ENCODE data around the gene DNMBP. TPM values are rescaled to one million over a fixed set of nuclear protein-coding genes. Genes with fewer than 3 reads are reported as not detected.

The DNMBP gene
- total and polyA plus RNA-seq, 2 of the 8 experiments (the other 6 are each of a cell fraction or from before 2014, with no cell fraction given) = 19.1 to 26.4 TPM

DNA sequence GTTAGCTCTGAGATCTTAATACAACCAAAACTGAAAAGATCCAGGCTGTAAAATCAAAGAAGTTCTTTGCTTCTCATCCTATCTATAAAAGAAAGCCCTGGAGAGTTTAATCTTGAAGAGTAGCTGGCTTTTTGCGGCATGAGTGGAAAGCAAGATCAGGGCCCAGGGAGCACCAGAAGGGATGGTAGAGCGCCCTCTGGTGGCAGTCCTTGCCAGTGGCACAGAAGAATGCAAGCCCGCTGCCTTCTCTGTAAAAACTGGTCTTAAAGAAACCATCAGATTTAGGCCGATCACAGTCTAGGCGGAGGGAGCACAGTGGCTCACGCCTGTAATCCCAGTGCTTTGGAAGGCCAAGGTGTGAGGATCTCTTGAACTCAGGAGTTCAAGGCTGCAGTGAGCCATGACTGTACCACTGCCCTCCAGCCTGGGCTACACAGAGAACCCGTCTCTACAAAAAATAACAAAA is 36.3 kb upstream of the DNMBP start:
- CTCF ChIA-PET (ENCODE audit: partially characterized antibody) = interaction anchor here (0.8 to 6.3 kb wide), 52 partner anchors 8 to 217 kb away, joined by 3 to 43 read pairs (median 6); partner anchors contain the start of genes CPN1 and DNMBP
- DNase-seq (ENCODE audit: low read depth in 1 of 2, low spot score in 2 of 2) (peak; percentile 79 to 96), FAIRE-seq (peak; percentile 70)
- no peak overlapping the region for H2AK5ac ChIP-seq (ENCODE audit: low read depth, low read length)
- H3K23me2 ChIP-seq (ENCODE audit: low read depth, low read length) = no peaks in the 10 kb centered on the region
- no peak overlapping the region for H3K4me2 ChIP-seq (ENCODE audit: insufficient read depth in 1 of 2, low read depth in 2 of 2, low read length in 2 of 2)
- H3K14ac ChIP-seq (ENCODE audit: insufficient read length) = no peak overlapping the region
- no peaks in the 10 kb centered on the region for H3K79me2 ChIP-seq (ENCODE audit: control insufficient read depth in 1 of 2, insufficient read depth in 2 of 2, low read length in 2 of 2)
- H2BK15ac ChIP-seq (ENCODE audit: low read length) = no peak overlapping the region
- H4K20me1 ChIP-seq (replicated peaks in 1 of 2; ENCODE audit: control insufficient read depth in 1 of 2, insufficient read depth in 2 of 2, low read length in 2 of 2) = no peaks in the 10 kb centered on the region
- WGBS, 2 experiments (ENCODE audit: extremely low coverage in 1 of 2, insufficient coverage in 1 of 2, insufficient read length in 1 of 2, insufficient replicate concordance in 2 of 2, low coverage in 1 of 2, low lambda C conversion rate in 2 of 2, missing lambda C conversion rate in 1 of 2) = 44% methylated on average over 7 of the region's 7 CpGs; no CpG with 5 or more reads in 1 of the 2 experiments
- H3K4me3 ChIP-seq (ENCODE audit: extremely low read depth in 1 of 4, insufficient read depth in 2 of 4, low read depth in 3 of 4, low read length in 4 of 4) = no peak overlapping the region
- no peak overlapping the region for H3K27ac ChIP-seq (ENCODE audit: low read depth, low read length)
- H2BK5ac ChIP-seq (ENCODE audit: low read depth, low read length) = no peak overlapping the region
- H3K18ac ChIP-seq (ENCODE audit: extremely low read depth, low read length) = no peak overlapping the region
- no peaks in the 10 kb centered on the region for H3K36me3 ChIP-seq (ENCODE audit: control insufficient read depth in 2 of 4, insufficient read depth in 4 of 4, low read length in 3 of 4)
- no peak overlapping the region for H4K91ac ChIP-seq (replicated peaks; ENCODE audit: insufficient read length, low read length)
- no peaks in the 10 kb centered on the region for H3K79me1 ChIP-seq (ENCODE audit: low read depth, low read length)
- H3K4me1 ChIP-seq (replicated peaks in 1 of 4; ENCODE audit: control insufficient read depth in 3 of 4, insufficient read depth in 4 of 4, low read length in 3 of 4) = peaks cover 0 to 3% (median under 1%) of the 10 kb centered on the region in 4 experiments; a peak in 1 of 7 replicates
- H2AFZ ChIP-seq (ENCODE audit: low read length) = peak overlapping the region; percentile 88; the same call in 1 of the 2 replicates
- POLR2A ChIA-PET (ENCODE audit: partially characterized antibody) = interaction anchor here (0.7 to 2.0 kb wide), 4 partner anchors 123 to 142 kb away, joined by 3 to 19 read pairs (median 4); no protein-coding TSS in a partner anchor
- no peak overlapping the region for H3K9ac ChIP-seq (replicated peaks in 1 of 4; ENCODE audit: extremely low read depth in 1 of 4, low read depth in 3 of 4, low read length in 3 of 4)
- H2BK120ac ChIP-seq (replicated peaks; ENCODE audit: low read depth, low read length) = no peak overlapping the region
- no peak overlapping the region for H3K56ac ChIP-seq (replicated peaks; ENCODE audit: insufficient read length, low read depth, low read length)
- H2BK12ac ChIP-seq (ENCODE audit: low read depth, low read length) = no peak overlapping the region; the same call in 1 of the 2 replicates
- H3K23ac ChIP-seq (ENCODE audit: insufficient read length) = no peak overlapping the region
- no peak overlapping the region for H4K8ac ChIP-seq (ENCODE audit: extremely low read depth, insufficient read depth, low read length)
- 0 out of 2 replicates have a peak, but pooled peaks have one; percentile 35 for TF ChIP-seq YY1 (IDR thresholded peaks at IDR 0.05; ENCODE audit: low read depth, low read length)
- TF ChIP-seq, protein P1, sequence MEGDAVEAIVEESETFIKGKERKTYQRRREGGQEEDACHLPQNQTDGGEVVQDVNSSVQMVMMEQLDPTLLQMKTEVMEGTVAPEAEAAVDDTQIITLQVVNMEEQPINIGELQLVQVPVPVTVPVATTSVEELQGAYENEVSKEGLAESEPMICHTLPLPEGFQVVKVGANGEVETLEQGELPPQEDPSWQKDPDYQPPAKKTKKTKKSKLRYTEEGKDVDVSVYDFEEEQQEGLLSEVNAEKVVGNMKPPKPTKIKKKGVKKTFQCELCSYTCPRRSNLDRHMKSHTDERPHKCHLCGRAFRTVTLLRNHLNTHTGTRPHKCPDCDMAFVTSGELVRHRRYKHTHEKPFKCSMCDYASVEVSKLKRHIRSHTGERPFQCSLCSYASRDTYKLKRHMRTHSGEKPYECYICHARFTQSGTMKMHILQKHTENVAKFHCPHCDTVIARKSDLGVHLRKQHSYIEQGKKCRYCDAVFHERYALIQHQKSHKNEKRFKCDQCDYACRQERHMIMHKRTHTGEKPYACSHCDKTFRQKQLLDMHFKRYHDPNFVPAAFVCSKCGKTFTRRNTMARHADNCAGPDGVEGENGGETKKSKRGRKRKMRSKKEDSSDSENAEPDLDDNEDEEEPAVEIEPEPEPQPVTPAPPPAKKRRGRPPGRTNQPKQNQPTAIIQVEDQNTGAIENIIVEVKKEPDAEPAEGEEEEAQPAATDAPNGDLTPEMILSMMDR (IDR thresholded peaks at IDR 0.05; ENCODE audit: control extremely low read depth in 1 of 3, insufficient read depth in 1 of 3, low read depth in 1 of 3, low read length in 3 of 3) = peak; percentile 88 to 94 (median 89)
- peak; percentile 84 to 90 for TF ChIP-seq RAD21 (IDR thresholded peaks at IDR 0.05 in 1 of 2, conservative IDR thresholded peaks at IDR 0.05 in 1 of 2; ENCODE audit: low read depth in 2 of 2, low read length in 2 of 2)
- TF ChIP-seq RNF2 (IDR thresholded peaks at IDR 0.05; ENCODE audit: borderline replicate concordance, low read depth, low read length, missing control alignments, poor library complexity, severe bottlenecking) = no peak
- TF ChIP-seq TAF1 (IDR thresholded peaks at IDR 0.05; ENCODE audit: low read depth, low read length) = 0 out of 2 replicates have a peak, but pooled peaks have one; percentile 35
- peak; percentile 63 for TF ChIP-seq TEAD4 (IDR thresholded peaks at IDR 0.05; ENCODE audit: low read depth, low read length)
- TF ChIP-seq MAFK (IDR thresholded peaks at IDR 0.05; ENCODE audit: low read depth, low read length) = no peak
- no peaks in the 10 kb centered on the region for H3K9me3 ChIP-seq (ENCODE audit: insufficient read depth in 2 of 2, low read depth in 1 of 2, low read length in 1 of 2)
- H3K4ac ChIP-seq (replicated peaks; ENCODE audit: insufficient read length, low read depth, low read length) = no peak overlapping the region
- no peaks in the 10 kb centered on the region for H3K27me3 ChIP-seq (replicated peaks in 1 of 4; ENCODE audit: control insufficient read depth in 3 of 4, extremely low read depth in 1 of 4, insufficient read depth in 3 of 4, low read length in 3 of 4)
- no peak overlapping the region for H4K5ac ChIP-seq (ENCODE audit: insufficient read length, low read depth, low read length)
- peak overlapping the region; percentile 25; the same call in 1 of the 2 replicates for H2BK20ac ChIP-seq (ENCODE audit: low read length)

Measured in H1 (cell line).